Gastrocnemius medialis (tissue), 4 donors: ENCODE data around the gene HSPA8. TPM values are rescaled to one million over a fixed set of nuclear protein-coding genes. Genes with fewer than 3 reads are reported as not detected.

Source experiments
- ATAC-seq, 2 donors: fragments of 150-250 bp; one replicate each; pipeline ENCODE4 v1.9.1; 2016
- DNase-seq, 2 donors: peaks; one replicate each; pipeline ENCODE4 v3.0.0-alpha.2; 2019
- H3K27ac ChIP-seq, 4 donors: fragments of 200-600 bp; sonication (generic); 1 replicate in 1 of 4; 2 replicates in 3 of 4; pipeline ENCODE4 v1.5.1; 2016 to 2018; ENCODE audit warnings: mild to moderate bottlenecking in 2 of 4, moderate library complexity in 1 of 4
- H3K27me3 ChIP-seq, 3 donors: fragments of 200-600 bp; sonication (generic) in 2 of 3; 1 replicate in 1 of 3; 2 replicates in 2 of 3; pipeline versions ENCODE4 v1.5.1 to v1.6.0; 2016 to 2019; ENCODE audit warnings: mild to moderate bottlenecking in 1 of 3, moderate library complexity in 1 of 3
- H3K36me3 ChIP-seq, 2 donors: fragments of 200-600 bp; sonication (generic) in 1 of 2; one replicate each; pipeline ENCODE4 v1.5.1; 2017 to 2018
- H3K4me1 ChIP-seq, 2 donors: fragments of 200-600 bp; sonication (generic) in 1 of 2; one replicate each; pipeline ENCODE4 v1.5.1; 2016 to 2017; ENCODE audit warnings: mild to moderate bottlenecking in 2 of 2
- H3K4me3 ChIP-seq, 4 donors: fragments of 200-600 bp; sonication (generic) in 3 of 4; 1 replicate in 1 of 4; 2 replicates in 3 of 4; pipeline ENCODE4 v1.5.1; 2016 to 2019; ENCODE audit warnings: mild to moderate bottlenecking in 2 of 4
- H3K9me3 ChIP-seq, 3 donors: fragments of 200-600 bp; sonication (generic) in 2 of 3; 1 replicate in 1 of 3; 2 replicates in 2 of 3; pipeline ENCODE4 v1.5.1; 2016 to 2019
- CTCF ChIP-seq, 5 experiments: fragments of 450-650 bp in 3 of 5; fragments of 200-600 bp in 2 of 5; sonication (generic) in 2 of 5; IDR thresholded peaks in 4 of 5; conservative IDR thresholded peaks in 1 of 5; 1 replicate in 4 of 5; 2 replicates in 1 of 5; pipeline ENCODE4 v1.5.1; 2016 to 2019; ENCODE audit warnings: antibody characterized with exemption in 5 of 5, mild to moderate bottlenecking in 3 of 5, moderate library complexity in 3 of 5
- POLR2A ChIP-seq, 2 donors: fragments of 450-650 bp; IDR thresholded peaks; one replicate each; pipeline ENCODE4 v1.6.1; 2017; ENCODE audit warnings: antibody characterized with exemption in 2 of 2, mild to moderate bottlenecking in 2 of 2, moderate library complexity in 2 of 2
- in situ Hi-C, 4 donors: fragments of 200-750 bp; cut with MboI; loops; one replicate each; pipeline versions ENCODE4 v1.15.0 to v1.8.0; 2017; ENCODE audit warnings: low sequenced_read_pairs in 4 of 4
- intact Hi-C: fragments of 100-400 bp; cut with DNase I; formaldehyde crosslinking; loops from one replicate; pipeline ENCODE4 v1.15.1; 2023; ENCODE audit warnings: low total_unique reads
- total RNA-seq, 4 donors: library from RNA; depleted of rRNA; stranded (reverse); fragments of >200 nt; gene quantifications; one replicate each; pipeline versions ENCODE4 v1.1.0 to v1.2.3, GENCODE V29; 2016

The HSPA8 gene
- total RNA-seq, 4 donors from 2014 or later, result 1,017 to 1,596 (median 1,399) TPM

GRCh38 chr11:123069908-123070821 is 8.2 kb upstream of the HSPA8 start:
- no peak for TF ChIP-seq CTCF (IDR thresholded peaks at IDR 0.05 in 4 of 5, conservative IDR thresholded peaks at IDR 0.05 in 1 of 5)
- TF ChIP-seq POLR2A (IDR thresholded peaks at IDR 0.05), result no peak
- intact Hi-C loops, result no loop called here
- DNase-seq (no peak), ATAC-seq (no peak)
- in situ Hi-C loops, result no loop called here
- H3K4me1 ChIP-seq, result peaks cover 29 to 38% of the 10 kb centered on the region in 2 donors
- no peaks in the 10 kb centered on the region for H3K9me3 ChIP-seq
- no peaks in the 10 kb centered on the region for H3K36me3 ChIP-seq
- peak overlapping the region in 3 of 4 donors; percentile 1 to 19 (median 14) for H3K27ac ChIP-seq
- no peaks in the 10 kb centered on the region for H3K27me3 ChIP-seq
- H3K4me3 ChIP-seq, result peak overlapping the region in 1 of 4 donors; percentile 23

- Histone ChIP-seq H3K27me3 (no peaks in the 10 kb centered on the region), H3K36me3 (peaks cover 0 to 4% of the 10 kb centered on the region in 2 donors), H3K9me3 (no peaks in the 10 kb centered on the region), H3K4me3 (no peak overlapping the region), H3K27ac (peak overlapping the region; percentile 97 to 99 (median 98)), H3K4me1 (peaks cover 34 to 48% of the 10 kb centered on the region in 2 donors)
- TF ChIP-seq POLR2A (IDR thresholded peaks at IDR 0.05), result no peak
- TF ChIP-seq CTCF (IDR thresholded peaks at IDR 0.05 in 4 of 5, conservative IDR thresholded peaks at IDR 0.05 in 1 of 5), result no peak
- in situ Hi-C loops (no loop called here), intact Hi-C loops (no loop called here)
- no peak for DNase-seq
- ATAC-seq, result no peak
Observed at GRCh38 chr11:123065621-123066020, 3.7 kb upstream of the HSPA8 start.

- Histone ChIP-seq H3K4me3 (peak overlapping the region; percentile 88 to 99 (median 94)), H3K27ac (peak overlapping the region; percentile 97 to 99 (median 98)), H3K4me1 (peaks cover 42 to 49% of the 10 kb centered on the region in 2 donors), H3K9me3 (no peaks in the 10 kb centered on the region), H3K36me3 (peaks cover 2 to 20% of the 10 kb centered on the region in 2 donors), H3K27me3 (no peaks in the 10 kb centered on the region)
- in situ Hi-C loops (no loop called here), intact Hi-C loops (no loop called here)
- ATAC-seq (no peak), DNase-seq (no peak)
- TF ChIP-seq POLR2A (IDR thresholded peaks at IDR 0.05) (no peak), CTCF (IDR thresholded peaks at IDR 0.05 in 4 of 5, conservative IDR thresholded peaks at IDR 0.05 in 1 of 5) (no peak)
Observed at GRCh38 chr11:123063826-123064657, 2.1 kb upstream of the HSPA8 start.

- peak; percentile 50 to 59 for ATAC-seq
- H3K27ac ChIP-seq, result peak overlapping the region; percentile 97 to 99 (median 98)
- peak overlapping the region; percentile 88 to 99 (median 94) for H3K4me3 ChIP-seq
- H3K36me3 ChIP-seq, result peaks cover 8 to 29% of the 10 kb centered on the region in 2 donors
- TF ChIP-seq POLR2A (IDR thresholded peaks at IDR 0.05) (no peak), CTCF (IDR thresholded peaks at IDR 0.05 in 4 of 5, conservative IDR thresholded peaks at IDR 0.05 in 1 of 5) (no peak)
- intact Hi-C loops (no loop called here), in situ Hi-C loops (no loop called here)
- peaks cover 51 to 57% of the 10 kb centered on the region in 2 donors for H3K4me1 ChIP-seq
- H3K27me3 ChIP-seq, result no peaks in the 10 kb centered on the region
- DNase-seq, result peak; percentile 36 to 65
- no peaks in the 10 kb centered on the region for H3K9me3 ChIP-seq
Observed at GRCh38 chr11:123062892-123063825, 1.2 kb upstream of the HSPA8 start.
